ENCODE measurements around the gene PCDH11Y.
"Not testable (repeated sequence)": the region's sequence is repeated elsewhere in the genome, so short reads cannot be mapped to it uniquely, and the experiment has no call there.

PCDH11Y gene, protein sequence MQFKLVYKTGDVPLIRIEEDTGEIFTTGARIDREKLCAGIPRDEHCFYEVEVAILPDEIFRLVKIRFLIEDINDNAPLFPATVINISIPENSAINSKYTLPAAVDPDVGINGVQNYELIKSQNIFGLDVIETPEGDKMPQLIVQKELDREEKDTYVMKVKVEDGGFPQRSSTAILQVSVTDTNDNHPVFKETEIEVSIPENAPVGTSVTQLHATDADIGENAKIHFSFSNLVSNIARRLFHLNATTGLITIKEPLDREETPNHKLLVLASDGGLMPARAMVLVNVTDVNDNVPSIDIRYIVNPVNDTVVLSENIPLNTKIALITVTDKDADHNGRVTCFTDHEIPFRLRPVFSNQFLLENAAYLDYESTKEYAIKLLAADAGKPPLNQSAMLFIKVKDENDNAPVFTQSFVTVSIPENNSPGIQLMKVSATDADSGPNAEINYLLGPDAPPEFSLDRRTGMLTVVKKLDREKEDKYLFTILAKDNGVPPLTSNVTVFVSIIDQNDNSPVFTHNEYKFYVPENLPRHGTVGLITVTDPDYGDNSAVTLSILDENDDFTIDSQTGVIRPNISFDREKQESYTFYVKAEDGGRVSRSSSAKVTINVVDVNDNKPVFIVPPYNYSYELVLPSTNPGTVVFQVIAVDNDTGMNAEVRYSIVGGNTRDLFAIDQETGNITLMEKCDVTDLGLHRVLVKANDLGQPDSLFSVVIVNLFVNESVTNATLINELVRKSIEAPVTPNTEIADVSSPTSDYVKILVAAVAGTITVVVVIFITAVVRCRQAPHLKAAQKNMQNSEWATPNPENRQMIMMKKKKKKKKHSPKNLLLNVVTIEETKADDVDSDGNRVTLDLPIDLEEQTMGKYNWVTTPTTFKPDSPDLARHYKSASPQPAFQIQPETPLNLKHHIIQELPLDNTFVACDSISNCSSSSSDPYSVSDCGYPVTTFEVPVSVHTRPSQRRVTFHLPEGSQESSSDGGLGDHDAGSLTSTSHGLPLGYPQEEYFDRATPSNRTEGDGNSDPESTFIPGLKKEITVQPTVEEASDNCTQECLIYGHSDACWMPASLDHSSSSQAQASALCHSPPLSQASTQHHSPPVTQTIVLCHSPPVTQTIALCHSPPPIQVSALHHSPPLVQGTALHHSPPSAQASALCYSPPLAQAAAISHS (N-terminal part only)

DNA sequence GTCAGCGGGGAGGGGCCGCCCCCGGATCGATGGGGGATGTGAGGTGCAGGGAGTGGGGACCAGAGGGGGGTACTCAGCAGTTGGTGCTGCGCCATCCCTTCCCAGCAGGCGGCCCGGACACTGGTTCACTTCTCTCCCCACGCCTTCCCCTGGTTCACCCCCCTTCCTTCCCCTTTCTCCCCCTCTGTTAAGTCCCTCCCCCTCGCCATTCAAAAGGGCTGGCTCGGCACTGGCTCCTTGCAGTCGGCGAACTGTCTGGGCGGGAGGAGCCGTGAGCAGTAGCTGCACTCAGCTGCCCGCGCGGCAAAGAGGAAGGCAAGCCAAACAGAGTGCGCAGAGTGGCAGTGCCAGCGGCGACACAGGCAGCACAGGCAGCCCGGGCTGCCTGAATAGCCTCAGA lies at the start of gene PCDH11Y:
Gene PCDH11Y, plus strand, starts transcription at position 240 of the 400 bp plus-strand sequence. CDS start 56,804 bp downstream, outside the sequence.
- in situ Hi-C loops (cut with MboI; ENCODE audit: low sequenced_read_pairs) = not testable (repeated sequence)

DNA sequence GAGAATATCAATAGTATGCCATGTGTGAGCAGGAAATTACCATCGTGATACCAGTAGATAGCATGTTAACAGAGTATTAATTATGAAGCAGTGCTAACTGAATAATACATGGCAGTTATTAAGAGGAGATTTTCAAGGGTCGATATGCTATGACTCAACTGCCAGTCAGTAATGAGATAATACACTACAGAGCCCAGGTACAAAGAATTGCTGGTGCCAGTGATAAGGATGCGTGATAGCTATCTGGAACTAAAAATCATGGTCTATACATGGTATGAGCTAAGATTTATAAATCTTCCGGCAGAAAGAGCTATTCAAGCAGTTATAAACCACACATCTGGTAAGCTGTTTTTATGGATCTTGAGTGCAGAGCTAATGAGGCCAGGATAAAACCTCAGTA lies 32.2 kb upstream of the PCDH11Y start:
- in situ Hi-C loops (cut with MboI; ENCODE audit: low sequenced_read_pairs) = not testable (repeated sequence)

DNA sequence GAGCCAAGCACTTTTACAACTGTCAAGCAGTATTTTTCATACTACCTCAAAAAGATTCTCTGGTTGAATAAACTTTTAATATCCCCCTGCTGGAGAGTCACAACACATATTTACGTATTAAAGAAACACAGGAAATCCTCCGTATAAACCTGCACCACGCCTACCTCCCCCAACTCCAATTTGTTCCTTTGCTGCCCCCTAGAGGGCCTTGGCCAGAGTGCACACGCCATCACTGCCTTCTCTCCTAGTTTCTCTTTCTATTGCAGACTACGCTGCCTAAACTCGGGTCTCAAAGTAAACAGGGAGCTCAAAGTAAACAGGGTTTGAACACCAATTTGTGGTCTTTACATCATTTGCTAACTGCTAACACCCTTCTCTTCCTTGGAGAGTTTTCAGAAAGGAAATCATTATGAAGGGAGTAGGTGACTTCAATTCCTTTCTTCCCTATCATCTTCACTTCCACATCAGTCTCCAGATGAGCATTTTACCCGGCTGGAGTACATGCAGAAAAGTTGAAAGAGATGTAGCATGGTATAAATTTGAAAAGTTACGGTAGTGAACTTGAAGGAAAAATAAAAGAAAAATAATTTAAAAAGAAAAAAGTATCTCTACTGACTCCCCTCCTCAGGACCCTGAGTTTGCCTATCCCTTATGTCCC lies 8.2 kb upstream of the PCDH11Y start:
- in situ Hi-C loops (cut with MboI; ENCODE audit: low sequenced_read_pairs) = not testable (repeated sequence)

DNA sequence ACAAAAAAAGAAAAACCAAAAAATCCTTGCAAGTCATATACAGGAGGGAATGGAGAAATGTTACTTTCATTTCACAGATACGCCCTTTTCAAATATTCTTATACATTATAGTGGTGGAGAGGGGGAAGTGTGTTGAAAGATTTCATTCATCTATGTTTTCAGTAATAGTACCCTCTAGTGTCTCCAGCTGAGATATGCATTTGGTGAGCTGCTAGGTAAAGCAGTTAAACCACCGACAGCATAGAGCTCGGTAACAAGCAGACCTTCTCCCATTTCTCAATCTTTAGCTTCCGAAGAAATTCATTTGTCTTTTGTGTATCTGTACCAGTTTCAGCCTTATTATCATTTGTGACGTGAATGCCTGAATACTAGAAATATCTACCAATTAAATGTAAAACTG lies 5.2 kb upstream of the PCDH11Y start:
- in situ Hi-C loops (cut with MboI; ENCODE audit: low sequenced_read_pairs) = not testable (repeated sequence)

DNA sequence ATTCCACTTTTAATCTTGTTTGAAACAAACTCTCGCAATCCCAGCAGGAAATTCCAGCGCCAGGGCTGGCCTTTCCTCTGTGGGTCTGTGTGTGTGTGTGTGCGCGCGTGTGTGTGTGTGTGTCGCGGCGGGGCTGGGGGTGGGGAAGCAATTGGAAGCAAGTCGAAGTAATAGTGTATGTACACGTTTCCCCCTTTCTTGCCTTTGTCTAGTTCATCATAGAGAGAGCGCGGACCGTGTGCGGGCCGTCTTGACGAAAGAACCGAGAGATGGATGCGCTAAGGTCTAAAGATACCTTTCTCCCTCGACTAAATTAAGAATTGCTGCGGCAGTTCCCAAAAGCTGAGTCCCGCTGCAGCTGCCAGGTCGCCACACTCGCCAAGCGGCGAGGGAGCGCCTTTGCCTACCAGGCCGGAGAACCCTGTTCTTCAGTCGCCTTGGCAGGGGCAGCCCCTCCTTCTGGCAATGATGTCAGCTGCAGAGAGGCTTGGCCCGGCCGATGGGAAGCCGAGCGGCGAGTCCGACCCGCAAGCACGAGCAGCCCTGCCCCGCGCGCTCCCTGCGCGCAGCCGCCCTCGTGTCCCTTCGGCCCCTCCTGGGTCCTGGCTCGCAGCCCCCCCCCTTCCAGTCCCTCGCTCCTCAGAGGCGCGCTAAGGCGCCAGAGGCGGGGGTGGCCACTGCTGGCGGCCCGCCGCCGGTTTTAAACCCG lies 2.5 kb downstream of the PCDH11Y start:
- in situ Hi-C loops (cut with MboI; ENCODE audit: low sequenced_read_pairs) = not testable (repeated sequence)

DNA sequence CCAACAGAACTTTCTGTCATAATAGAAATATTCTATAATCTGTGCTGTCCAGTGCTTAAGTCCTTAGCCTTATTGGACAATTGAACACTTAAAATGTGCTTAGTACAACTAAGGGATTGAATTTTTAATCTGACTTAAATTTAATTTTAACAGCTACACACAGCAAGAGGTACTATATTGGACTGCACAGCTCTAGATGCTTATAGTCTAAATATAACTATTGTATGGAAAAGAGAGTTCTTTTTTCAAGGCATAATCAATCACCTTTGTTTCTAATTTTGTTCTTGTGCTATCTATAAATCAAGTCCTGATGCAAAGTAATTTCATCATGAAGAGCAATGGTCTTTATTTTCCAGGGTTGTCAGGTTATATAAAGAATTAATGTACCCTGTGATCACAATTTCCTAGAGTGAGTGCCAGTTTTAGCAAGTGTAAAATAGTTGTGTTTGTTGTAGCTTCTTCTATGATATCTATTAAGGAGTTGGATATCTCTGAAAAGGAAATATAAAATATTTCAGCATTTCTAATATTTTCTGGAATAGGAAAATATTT lies 39.0 kb downstream of the PCDH11Y start:
- in situ Hi-C loops (cut with MboI; ENCODE audit: low sequenced_read_pairs) = not testable (repeated sequence)

DNA sequence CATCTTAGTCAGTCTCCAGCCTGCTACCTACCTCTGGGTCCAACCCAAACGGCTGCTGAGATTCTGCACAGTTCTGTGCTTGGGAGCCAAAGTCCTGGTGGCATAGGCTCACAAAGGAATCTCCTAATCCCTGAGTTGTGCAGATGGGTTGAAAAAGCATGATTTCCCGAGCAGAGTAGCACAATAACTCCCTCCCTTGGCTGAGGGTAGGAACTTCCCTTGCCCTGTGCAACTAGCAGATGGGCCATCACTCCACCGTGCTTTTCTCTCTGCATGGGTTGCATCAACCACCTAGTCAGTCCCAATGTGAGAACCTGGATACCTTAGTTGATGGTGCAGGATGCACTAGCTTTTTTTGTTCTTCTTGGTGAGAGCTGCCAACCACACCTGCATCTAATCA lies 82.9 kb downstream of the PCDH11Y start:
- in situ Hi-C loops (cut with MboI; ENCODE audit: low sequenced_read_pairs) = not testable (repeated sequence)

DNA sequence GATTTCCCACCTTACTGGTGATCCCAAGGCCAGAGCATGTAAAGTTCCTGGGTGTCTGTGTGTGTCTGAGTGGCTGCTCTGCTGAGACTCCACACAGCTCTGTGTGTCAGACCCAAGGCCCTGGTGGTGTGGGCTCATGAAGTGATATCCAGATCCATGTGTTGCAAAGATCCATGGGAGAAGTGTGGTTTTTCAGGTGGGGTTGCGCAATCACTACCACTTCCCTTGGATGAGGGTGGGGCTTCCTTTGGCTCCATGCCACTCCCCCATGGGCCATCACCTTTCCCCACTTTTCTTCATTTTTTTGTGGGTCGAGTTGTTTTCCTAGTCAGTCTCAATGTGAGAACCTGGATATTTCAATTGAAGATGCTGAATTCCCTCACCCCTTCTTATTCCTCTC lies 182.9 kb downstream of the PCDH11Y start:
- in situ Hi-C loops (cut with MboI; ENCODE audit: low sequenced_read_pairs) = not testable (repeated sequence)

DNA sequence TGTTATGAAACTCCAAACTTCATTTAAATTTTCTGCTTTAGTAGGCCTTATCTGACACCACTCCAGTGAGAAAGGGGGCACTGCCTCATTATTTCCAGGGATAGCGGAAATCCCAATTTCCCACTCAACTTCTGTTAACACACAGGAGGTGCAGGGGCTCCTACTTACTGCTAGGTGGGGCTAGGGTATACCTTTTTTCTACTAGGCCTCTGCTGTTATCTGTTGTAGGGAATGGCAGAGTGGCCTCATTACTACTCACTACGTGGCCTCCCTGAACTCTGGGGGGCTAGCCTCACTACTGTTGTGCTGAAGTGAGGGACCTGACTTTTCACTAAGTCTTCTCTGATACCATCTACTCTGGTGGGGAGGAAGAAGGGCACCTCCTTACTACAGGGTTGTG lies 215.0 kb downstream of the PCDH11Y start:
- in situ Hi-C loops (cut with MboI; ENCODE audit: low sequenced_read_pairs) = not testable (repeated sequence)

DNA sequence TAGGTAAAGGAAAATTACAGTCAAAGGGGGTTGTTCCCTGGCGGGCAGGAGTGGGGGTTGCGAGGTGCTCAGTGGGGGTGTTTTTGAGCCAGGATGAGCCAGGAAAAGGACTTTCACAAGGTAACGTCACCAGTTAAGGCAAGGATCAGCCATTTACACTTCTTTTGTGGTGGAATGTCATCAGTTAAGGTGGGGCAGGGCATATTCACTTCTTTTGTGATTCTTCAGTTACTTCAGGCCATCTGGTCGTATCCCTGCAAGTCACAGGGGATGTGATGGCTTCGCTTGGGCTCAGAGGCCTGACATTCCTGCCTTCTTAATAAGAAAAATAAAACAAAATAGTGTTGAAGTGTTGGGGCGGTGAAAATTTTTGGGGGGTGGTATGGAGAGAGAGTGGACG lies 324.8 kb downstream of the PCDH11Y start:
- in situ Hi-C loops (cut with MboI; ENCODE audit: low sequenced_read_pairs) = not testable (repeated sequence)

DNA sequence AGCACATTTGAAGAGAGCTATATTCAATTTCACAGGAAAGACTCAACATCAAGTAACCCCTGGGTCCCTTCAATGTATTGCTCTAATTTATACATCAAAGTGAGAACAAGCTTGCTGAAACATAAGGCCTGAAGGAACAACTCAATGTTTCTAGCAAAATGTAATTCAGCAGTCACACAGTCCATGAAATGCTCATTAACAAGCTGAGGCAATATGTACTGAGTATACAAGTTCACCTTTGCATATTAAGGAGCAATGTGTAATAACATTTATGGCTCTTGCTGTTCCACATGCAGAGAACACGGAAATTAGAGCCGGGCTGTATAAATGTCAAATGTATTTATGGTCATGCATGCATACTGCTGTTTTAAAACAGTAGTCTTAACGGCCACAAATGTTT lies 342.1 kb downstream of the PCDH11Y start:
- in situ Hi-C loops (cut with MboI; ENCODE audit: low sequenced_read_pairs) = not testable (repeated sequence)

DNA sequence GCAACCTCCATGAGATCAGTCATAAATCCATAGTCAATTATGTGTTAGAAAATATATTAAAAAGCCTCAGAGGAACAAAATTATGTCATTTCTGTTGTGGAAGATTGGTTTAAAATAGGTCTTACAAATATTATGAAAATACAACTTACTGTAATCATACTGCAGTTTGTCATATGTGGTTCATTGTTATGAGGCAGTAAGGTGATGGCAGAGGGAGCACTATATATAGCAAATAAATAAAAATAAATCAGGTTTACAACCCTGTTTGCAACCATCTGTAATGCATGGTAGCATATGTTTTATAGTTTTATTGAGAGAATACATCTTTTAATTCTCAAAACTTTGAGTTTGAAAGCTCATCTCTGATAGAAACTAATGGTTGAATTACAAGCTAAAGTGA lies 543.6 kb downstream of the PCDH11Y start:
- in situ Hi-C loops (cut with MboI; ENCODE audit: low sequenced_read_pairs) = not testable (repeated sequence)

DNA sequence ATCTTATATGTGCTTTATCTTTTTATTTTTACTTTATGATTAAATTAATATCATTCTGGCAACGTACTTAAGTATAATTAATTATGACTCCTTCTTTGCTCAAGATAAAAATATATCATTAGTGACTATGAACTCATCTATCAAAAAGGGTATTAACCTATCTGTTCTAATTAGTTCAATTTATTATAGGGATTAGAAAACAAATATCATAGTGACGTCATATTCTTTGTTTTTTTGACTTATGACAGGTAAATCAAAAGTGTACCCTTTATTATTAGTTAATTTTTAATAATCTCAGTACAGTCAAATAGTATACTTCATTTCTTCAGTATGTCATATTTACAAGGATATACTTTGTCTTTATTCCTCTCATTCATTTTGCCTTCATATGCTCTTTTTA lies 638.5 kb downstream of the PCDH11Y start:
- in situ Hi-C loops (cut with MboI; ENCODE audit: low sequenced_read_pairs) = not testable (repeated sequence)

DNA sequence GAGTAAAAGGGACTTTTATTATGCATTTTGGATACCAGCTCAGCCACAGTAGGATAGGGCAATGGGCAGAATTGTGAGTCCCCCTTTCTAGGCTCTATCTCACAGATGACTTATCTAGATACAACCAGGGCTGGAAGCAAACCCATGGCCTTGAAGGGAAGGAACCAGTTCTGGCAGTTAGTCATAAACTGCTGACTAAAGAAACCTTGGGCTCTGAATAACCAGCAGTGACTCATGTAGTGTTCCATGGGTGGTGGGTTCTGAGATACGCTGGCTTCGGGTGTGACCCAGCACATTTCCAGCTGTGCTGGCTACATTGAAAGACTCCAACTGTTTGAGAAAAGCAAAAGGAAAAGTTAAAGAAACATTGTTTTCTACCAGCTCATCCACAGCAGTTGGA lies 679.2 kb downstream of the PCDH11Y start:
- in situ Hi-C loops (cut with MboI; ENCODE audit: low sequenced_read_pairs) = not testable (repeated sequence)

DNA sequence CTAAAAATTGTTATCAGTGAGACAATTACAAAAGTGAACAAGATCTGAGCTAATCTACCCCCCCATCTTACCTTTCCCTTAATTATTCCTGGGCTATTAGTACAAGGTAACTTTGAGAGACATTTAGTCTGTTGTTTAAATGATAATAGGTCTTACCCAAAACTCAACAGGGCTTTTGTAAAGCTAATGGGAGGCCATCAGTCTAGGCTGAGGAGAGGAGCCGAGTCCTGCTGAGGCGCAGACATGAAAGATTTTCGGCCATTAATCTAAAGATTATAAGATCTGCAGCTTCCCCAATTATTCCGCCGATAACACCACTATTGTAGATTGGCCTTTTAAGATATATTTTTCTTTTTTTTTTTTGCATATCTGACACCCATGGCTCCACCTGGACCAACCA lies 708.6 kb downstream of the PCDH11Y start:
- in situ Hi-C loops (cut with MboI; ENCODE audit: low sequenced_read_pairs) = not testable (repeated sequence)

DNA sequence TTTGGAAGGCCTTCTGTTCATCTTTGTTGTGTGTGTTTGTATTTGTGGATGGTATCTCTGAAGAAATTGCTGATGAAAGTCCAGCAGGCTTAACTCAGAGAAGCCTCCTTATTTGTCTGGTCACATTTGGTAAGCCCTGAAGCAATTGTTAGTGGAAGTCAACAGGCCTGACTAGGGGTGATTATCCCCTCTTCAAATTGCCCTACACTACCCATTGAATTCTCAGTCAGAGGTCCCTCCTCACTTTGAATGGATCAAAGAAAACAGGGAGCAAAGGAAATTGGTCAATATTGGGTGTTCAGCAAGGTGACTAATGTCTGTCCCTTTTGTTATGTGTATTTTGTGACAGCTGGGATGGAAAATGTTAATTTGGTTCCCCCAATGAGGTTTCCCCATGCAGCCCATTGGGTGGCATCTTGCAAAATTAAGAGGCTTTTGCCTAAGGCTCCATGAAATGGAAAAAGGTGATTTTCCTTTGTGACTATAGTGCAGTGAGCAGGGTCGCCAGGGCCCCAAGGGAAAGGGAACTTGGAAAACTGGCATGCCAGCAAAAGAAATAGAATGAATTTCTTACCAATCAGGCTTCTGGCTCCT lies 709.8 kb downstream of the PCDH11Y start:
- in situ Hi-C loops (cut with MboI; ENCODE audit: low sequenced_read_pairs) = not testable (repeated sequence)

DNA sequence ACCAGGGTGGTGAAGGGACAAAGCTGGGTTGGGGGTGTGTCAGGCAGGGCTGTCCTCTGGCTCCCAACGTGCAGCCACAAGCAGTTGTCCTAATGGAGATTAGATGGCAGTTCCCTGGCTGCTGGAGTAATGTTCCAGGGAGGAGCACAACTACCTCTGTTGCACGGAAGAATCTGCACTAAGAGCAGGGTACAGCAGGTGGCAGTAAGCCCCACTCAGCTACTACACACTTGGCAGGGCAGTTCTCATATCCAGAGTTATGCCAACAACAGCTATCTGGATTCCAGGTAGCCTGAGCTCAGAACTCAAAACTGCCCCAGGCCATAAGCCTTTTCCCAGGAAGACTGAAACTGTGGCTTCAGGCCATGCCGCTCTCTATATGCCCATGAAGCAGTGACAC lies 761.3 kb downstream of the PCDH11Y start:
- in situ Hi-C loops (cut with MboI; ENCODE audit: low sequenced_read_pairs) = not testable (repeated sequence)

DNA sequence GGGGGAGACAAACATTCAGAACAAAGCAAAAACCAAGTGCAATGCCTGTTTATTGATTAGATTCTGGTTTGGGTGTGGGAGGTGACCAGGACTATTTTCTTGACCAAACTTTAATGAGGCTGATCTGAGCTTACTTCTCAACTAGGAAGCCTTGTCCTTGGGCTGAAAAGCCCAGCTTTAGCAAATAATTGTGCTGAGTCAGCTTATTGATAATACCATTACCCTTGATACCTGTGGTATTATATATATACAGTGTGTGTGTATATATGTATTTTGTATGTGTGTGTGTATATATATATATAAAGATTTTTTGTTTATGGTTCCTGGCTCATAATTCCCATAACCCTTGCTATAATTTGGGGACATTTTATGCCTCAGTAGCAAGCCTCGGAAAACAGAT lies 776.4 kb downstream of the PCDH11Y start:
- in situ Hi-C loops (cut with MboI; ENCODE audit: low sequenced_read_pairs) = not testable (repeated sequence)
